ENCODE measurements around the gene MTM1.
A peak's percentile ranks its signal among the peaks of the same experiment; 100 is the strongest.

The MTM1 gene

DNA sequence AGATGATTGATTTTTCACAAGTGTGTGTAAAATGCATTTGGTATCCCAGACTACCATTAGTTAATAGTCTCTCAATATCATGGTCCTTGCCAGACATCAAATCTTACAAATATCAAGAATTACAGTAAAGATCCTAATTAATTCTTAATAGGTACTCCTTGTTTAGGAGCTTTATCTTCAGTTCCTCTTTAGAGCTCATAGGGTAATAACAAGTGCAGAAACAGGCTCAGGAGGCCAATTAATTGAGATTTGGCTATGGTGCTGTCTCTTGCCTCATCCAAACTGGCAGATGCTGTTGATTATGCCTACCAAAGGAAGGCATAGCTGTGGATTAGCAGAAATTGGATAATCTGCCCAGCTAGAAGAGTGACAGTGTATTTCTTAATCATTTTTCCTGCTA lies 131.7 kb downstream of the MTM1 start:
- no peak for DNase-seq (ENCODE audit: low read depth)
- TF ChIP-seq, protein P1, sequence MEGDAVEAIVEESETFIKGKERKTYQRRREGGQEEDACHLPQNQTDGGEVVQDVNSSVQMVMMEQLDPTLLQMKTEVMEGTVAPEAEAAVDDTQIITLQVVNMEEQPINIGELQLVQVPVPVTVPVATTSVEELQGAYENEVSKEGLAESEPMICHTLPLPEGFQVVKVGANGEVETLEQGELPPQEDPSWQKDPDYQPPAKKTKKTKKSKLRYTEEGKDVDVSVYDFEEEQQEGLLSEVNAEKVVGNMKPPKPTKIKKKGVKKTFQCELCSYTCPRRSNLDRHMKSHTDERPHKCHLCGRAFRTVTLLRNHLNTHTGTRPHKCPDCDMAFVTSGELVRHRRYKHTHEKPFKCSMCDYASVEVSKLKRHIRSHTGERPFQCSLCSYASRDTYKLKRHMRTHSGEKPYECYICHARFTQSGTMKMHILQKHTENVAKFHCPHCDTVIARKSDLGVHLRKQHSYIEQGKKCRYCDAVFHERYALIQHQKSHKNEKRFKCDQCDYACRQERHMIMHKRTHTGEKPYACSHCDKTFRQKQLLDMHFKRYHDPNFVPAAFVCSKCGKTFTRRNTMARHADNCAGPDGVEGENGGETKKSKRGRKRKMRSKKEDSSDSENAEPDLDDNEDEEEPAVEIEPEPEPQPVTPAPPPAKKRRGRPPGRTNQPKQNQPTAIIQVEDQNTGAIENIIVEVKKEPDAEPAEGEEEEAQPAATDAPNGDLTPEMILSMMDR (conservative IDR thresholded peaks at IDR 0.05; ENCODE audit: low read depth, low read length), result no peak
- no peak overlapping the region for H3K4me3 ChIP-seq (ENCODE audit: low read length)

DNA sequence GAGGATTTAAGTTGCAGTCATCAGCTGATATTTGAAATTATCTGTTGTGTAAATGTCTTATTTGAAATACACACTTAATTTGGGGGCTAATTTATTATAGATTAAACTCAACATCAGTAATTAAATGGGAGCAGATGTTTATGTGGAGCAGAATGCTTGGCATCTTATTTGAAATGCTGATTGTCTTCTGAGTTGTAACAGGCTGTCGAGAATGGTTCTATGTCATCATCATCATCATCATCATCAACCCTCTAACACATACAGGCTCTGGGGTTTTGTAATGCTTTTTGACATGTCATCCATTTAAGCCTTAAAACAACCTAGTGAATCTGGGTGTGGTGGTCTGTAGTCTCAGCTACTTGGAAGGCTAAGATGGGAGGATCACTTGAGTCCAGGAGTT lies 133.0 kb downstream of the MTM1 start:
- TF ChIP-seq, protein P1 (conservative IDR thresholded peaks at IDR 0.05; ENCODE audit: low read depth, low read length), result no peak

DNA sequence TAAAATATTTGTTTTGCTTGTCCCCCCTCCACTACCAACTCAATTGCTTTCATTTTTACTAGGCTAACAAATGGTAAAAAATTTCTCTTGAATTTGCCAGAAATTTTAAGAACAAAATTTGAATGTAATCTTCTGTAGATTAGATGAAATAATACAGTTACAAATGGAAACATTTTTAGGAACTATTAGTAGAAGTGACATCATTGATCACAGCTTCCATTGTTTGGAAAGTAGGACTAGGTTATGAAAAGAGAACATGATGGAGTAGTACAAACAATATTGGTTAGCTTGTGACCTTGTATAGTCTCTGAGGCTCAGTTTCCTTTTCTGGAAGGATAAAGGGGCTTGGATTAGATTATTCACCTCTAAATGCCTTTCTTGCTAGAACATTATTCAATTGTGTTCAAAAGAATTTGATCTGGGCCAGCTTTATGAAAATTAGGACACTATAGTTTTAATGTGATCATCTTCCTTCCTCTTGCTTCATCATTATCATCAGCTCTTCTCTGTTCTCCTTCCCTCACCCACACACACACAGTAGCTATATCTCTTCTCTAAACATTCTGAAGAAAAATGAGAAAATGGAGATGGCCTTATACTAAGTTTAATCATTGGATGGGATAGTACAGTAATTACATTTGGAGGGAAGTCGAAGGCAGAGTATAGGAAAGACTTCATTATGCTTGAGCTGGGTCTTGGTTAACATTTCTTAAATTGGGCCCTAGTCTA lies 134.7 kb downstream of the MTM1 start:
- TF ChIP-seq, protein P1 (conservative IDR thresholded peaks at IDR 0.05; ENCODE audit: low read depth, low read length), result no peak
- DNase-seq (ENCODE audit: low read depth), result no peak
- H3K4me3 ChIP-seq (ENCODE audit: low read length), result no peak overlapping the region

More for the DNA sequence above, 133.0 kb downstream of the MTM1 start:
- no peak overlapping the region for H3K4me3 ChIP-seq (ENCODE audit: low read length)
- no peak for DNase-seq (ENCODE audit: low read depth)

DNA sequence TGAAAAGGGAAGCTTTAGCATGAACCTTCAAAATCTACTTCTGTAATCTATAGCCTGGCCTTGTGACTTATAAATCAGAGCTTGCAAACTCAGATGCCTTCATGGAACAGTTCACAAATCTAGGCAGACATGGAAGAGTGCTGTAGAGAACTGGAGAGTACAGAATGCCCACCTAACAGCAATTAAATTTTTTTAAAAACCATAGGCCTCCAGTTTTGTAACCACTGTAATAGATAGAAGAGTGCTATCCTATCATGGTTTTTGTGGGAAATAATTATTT lies 135.2 kb downstream of the MTM1 start:
- no peak for DNase-seq (ENCODE audit: low read depth)
- no peak overlapping the region for H3K4me3 ChIP-seq (ENCODE audit: low read length)
- TF ChIP-seq, protein P1 (conservative IDR thresholded peaks at IDR 0.05; ENCODE audit: low read depth, low read length), result no peak

DNA sequence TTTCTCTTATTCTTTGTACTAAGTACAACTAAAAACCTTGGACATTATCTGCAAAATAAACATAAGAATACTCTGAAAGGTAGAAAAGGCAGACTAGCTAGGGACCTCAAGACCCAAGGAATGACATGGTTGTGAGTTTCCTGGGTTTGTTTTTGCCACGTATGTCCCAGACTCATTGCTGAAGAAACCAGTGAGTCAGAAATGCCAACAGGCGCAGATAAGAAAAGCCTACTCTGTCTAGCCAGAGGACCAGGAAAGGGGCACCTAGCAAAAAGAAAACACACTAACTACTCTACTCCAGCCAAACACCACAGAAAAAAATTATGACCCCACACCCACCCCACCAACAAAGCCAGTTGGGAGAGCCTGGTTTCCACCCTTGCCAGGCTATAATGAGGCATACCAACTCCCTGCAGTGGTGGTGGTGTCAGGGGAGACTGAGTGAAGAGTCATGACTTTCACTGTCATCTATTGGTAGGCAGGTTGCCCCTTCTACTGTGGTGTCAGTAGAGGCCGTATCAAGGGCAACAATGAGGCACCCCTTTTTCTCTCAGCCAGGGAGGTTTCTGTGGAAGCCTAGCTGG lies 135.7 kb downstream of the MTM1 start:
- no peak overlapping the region for H3K4me3 ChIP-seq (ENCODE audit: low read length)
- DNase-seq (ENCODE audit: low read depth), result peak; percentile 22
- TF ChIP-seq, protein P1 (conservative IDR thresholded peaks at IDR 0.05; ENCODE audit: low read depth, low read length), result no peak

DNA sequence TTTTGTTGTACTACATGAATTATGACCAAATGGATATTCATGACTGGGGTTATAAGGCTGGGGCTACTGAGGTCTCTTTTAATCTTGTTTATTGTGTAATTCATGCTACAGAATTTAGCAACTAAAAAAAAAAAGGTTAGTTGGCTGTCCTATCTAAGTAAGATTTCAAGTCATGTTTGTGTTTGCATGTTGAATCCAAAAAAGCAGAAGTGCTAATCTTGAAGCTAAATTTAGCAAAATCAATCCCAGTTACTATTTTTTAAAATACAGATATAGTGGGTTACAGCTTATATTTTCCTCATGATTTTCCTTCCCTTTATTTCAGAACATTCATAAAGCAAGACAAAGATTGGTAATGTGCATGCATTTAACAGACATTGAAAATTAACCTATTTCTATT lies 144.2 kb downstream of the MTM1 start:
- DNase-seq (ENCODE audit: low read depth), result no peak
- TF ChIP-seq, protein P1 (conservative IDR thresholded peaks at IDR 0.05; ENCODE audit: low read depth, low read length), result no peak
- H3K4me3 ChIP-seq (ENCODE audit: low read length), result no peak overlapping the region

DNA sequence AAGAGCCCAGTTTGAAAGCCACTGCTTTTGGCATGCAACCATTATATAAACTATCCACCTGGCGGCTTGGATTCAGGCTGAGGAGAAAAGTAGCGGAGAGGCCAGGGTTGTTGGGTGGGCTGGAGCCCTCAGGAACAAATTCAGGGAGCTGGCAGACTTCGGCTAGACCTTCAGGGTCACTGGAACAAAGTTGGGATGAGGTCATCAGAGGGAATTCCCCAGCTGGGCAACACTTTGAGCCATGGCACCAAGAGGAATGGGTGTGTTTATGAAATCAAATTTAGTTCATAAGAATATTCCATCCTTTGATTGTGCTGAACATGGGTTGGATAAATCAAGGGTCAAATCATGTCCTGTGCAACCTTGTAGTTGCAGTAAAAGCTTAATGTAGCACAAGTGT lies 146.8 kb downstream of the MTM1 start:
- H3K4me3 ChIP-seq (ENCODE audit: low read length), result no peak overlapping the region
- TF ChIP-seq, protein P1 (conservative IDR thresholded peaks at IDR 0.05; ENCODE audit: low read depth, low read length), result no peak
- DNase-seq (ENCODE audit: low read depth), result no peak

Measured in retinal pigment epithelial cell (primary cell).